ENCODE data around the gene ZCCHC9.
"Not testable (repeated sequence)": the region's sequence is repeated elsewhere in the genome, so short reads cannot be mapped to it uniquely, and the experiment has no call there.

The ZCCHC9 gene

DNA sequence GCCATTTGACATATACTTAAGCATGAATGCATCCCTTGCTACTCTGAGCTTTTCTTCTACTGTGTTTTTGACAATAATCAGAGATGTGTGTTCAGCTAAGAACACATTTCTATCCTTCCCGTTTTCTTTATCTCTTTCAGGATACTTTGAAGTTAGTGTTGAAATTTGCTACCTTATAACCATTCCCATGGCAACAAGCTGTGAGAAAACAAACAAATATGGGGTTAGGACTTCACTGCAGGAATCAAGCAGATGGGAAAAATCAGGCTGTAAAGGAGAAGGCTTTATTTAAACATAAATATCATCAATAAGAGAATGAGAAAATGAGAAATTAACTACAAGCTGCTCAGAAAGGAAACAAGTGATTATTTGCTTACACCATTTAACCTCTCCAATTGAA, 35.2 kb downstream of the ZCCHC9 start:
- no peaks in the 10 kb centered on the region for H3K9me3 ChIP-seq (ENCODE audit: insufficient read depth, low read depth, low read length)
- H3K4me3 ChIP-seq (ENCODE audit: low read length): no peak overlapping the region
- no peaks in the 10 kb centered on the region for H3K27me3 ChIP-seq (ENCODE audit: insufficient read depth, low read length)
- H3K9ac ChIP-seq (ENCODE audit: low read depth, low read length): no peak overlapping the region
- no peaks in the 10 kb centered on the region for H3K36me3 ChIP-seq (ENCODE audit: insufficient read depth, low read depth, low read length)
- H3K4me1 ChIP-seq (ENCODE audit: insufficient read depth, low read length): no peaks in the 10 kb centered on the region
- no peak overlapping the region for H3K27ac ChIP-seq (ENCODE audit: low read length)

DNA sequence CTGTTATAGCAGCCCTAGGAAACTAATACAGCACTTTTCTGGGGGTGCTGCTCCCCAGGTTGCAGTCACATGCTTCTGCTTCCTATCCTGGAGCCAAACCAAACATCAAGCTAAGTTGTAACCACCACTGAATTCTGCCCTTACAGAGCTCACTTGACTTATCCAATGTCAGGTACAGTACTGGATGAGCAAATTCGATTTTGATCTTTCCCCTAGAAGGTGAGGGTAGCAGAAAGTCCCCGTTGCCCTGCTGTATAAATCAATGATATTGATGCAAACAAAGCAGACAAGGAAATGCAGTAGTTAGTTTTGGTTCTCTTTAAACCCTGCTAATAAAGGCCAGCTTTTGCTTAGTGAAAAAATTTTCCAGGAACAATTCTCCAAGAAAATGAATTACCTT, 36.4 kb downstream of the ZCCHC9 start:
- no peaks in the 10 kb centered on the region for H3K9me3 ChIP-seq (ENCODE audit: insufficient read depth, low read depth, low read length)
- no peaks in the 10 kb centered on the region for H3K36me3 ChIP-seq (ENCODE audit: insufficient read depth, low read depth, low read length)
- no peak overlapping the region for H3K4me3 ChIP-seq (ENCODE audit: low read length)
- H3K27ac ChIP-seq (ENCODE audit: low read length): no peak overlapping the region
- no peak overlapping the region for H3K9ac ChIP-seq (ENCODE audit: low read depth, low read length)
- H3K27me3 ChIP-seq (ENCODE audit: insufficient read depth, low read length): no peaks in the 10 kb centered on the region
- no peaks in the 10 kb centered on the region for H3K4me1 ChIP-seq (ENCODE audit: insufficient read depth, low read length)

DNA sequence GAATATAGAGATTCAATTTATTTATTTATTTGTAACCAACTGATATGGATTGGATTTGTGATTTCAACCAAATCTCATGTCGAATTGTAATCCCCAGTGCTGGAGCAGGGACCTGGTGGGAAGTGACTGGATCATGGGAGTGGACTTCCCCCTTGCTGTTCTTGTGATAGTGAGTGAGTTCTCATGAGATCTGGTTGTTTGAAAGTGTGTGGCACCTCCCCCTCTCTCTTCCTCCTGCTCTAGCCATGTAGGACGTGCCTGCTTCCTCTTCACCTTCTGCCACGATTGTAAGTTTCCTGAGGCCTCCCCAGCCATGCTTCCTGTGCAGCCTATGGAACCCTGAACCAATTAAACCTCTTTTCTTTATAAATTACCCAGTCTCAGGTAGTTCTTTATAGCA, 36.8 kb downstream of the ZCCHC9 start:
- not testable (repeated sequence) for H3K27me3 ChIP-seq (ENCODE audit: insufficient read depth, low read length); H3K9ac ChIP-seq (ENCODE audit: low read depth, low read length); H3K27ac ChIP-seq (ENCODE audit: low read length); H3K4me1 ChIP-seq (ENCODE audit: insufficient read depth, low read length); H3K36me3 ChIP-seq (ENCODE audit: insufficient read depth, low read depth, low read length); H3K4me3 ChIP-seq (ENCODE audit: low read length); H3K9me3 ChIP-seq (ENCODE audit: insufficient read depth, low read depth, low read length)

DNA sequence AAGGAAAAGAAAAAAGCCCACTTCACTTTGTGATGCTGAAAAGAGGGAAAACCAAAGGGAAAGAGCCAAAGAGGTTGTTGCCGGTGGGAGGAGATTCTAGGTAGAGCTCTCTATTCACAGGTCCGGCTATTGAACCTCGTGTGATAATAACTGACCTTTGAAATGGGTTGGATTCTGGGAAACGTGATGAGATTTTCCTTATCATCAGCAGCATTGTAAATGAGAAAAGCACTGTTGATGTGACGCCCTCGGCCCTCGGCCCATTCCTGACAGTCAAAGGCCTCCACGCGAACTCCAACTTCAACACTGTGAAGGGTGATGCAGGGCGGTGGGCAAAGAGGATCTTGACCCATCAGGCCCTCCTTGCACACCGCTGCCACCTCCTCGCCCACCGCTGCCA, 43.3 kb downstream of the ZCCHC9 start:
- H3K36me3 ChIP-seq (ENCODE audit: insufficient read depth, low read depth, low read length): no peaks in the 10 kb centered on the region
- no peak overlapping the region for H3K4me3 ChIP-seq (ENCODE audit: low read length)
- no peak overlapping the region for H3K9ac ChIP-seq (ENCODE audit: low read depth, low read length)
- no peaks in the 10 kb centered on the region; the same call in 1 of the 2 replicates for H3K4me1 ChIP-seq (ENCODE audit: insufficient read depth, low read length)
- no peak overlapping the region for H3K27ac ChIP-seq (ENCODE audit: low read length)
- no peaks in the 10 kb centered on the region for H3K9me3 ChIP-seq (ENCODE audit: insufficient read depth, low read depth, low read length)
- H3K27me3 ChIP-seq (ENCODE audit: insufficient read depth, low read length): no peaks in the 10 kb centered on the region

DNA sequence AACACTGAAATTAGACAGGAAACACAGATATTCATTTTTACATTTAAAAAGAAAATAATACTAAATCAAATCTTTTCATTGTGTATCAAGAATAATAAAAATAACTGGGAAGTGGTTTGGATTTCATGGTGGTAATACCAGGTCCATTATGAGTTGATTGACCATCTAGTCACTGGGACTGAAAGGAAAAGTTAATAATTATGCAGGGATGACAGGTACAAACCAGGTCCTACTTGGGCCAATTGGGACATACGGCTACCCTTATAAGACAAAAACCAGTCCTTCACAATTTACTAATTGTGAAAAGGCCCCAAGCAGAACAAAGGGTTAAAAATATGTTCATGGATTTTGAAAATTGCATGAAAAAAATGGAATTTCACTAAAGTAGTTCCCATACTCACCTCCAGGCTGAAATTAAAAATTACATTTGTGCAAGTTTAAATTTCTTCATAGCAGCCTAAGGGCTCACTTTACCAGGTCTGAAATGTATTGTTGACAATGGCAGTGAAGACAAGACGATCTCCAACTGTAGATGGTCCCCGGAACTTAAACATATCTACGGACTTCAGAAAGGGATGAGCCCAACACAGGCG, 44.1 kb downstream of the ZCCHC9 start:
- no peak overlapping the region for H3K4me3 ChIP-seq (ENCODE audit: low read length)
- H3K27me3 ChIP-seq (ENCODE audit: insufficient read depth, low read length): no peaks in the 10 kb centered on the region
- no peaks in the 10 kb centered on the region for H3K36me3 ChIP-seq (ENCODE audit: insufficient read depth, low read depth, low read length)
- peaks cover 2% of the 10 kb centered on the region; the same call in 1 of the 2 replicates for H3K4me1 ChIP-seq (ENCODE audit: insufficient read depth, low read length)
- no peak overlapping the region for H3K27ac ChIP-seq (ENCODE audit: low read length)
- H3K9ac ChIP-seq (ENCODE audit: low read depth, low read length): no peak overlapping the region
- H3K9me3 ChIP-seq (ENCODE audit: insufficient read depth, low read depth, low read length): no peaks in the 10 kb centered on the region

DNA sequence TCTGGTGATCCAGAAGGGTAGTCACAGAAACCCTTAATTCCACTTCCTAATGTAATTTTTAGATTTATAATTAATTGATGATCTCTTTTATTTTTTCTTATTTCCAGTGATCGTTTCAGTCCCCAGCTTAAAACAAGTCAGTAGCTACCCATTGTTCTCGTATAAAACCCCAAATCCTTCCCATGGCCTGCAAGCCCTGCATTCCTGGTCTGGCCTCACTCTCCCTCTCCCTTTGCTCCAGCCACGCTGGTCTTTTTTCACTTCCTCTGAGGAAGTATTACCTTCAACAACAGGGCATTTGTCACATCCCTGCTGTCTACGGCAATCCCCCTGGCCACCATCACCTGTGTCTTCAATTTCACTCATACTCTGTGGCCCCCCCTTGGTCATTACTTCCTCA, 47.8 kb downstream of the ZCCHC9 start:
- Histone ChIP-seq H3K4me1 (ENCODE audit: insufficient read depth, low read length) (peaks cover 4% of the 10 kb centered on the region; the same call in 1 of the 2 replicates), H3K4me3 (ENCODE audit: low read length) (no peak overlapping the region), H3K9ac (ENCODE audit: low read depth, low read length) (no peak overlapping the region), H3K27ac (ENCODE audit: low read length) (no peak overlapping the region), H3K9me3 (ENCODE audit: insufficient read depth, low read depth, low read length) (no peaks in the 10 kb centered on the region), H3K36me3 (ENCODE audit: insufficient read depth, low read depth, low read length) (no peaks in the 10 kb centered on the region), H3K27me3 (ENCODE audit: insufficient read depth, low read length) (no peaks in the 10 kb centered on the region)

DNA sequence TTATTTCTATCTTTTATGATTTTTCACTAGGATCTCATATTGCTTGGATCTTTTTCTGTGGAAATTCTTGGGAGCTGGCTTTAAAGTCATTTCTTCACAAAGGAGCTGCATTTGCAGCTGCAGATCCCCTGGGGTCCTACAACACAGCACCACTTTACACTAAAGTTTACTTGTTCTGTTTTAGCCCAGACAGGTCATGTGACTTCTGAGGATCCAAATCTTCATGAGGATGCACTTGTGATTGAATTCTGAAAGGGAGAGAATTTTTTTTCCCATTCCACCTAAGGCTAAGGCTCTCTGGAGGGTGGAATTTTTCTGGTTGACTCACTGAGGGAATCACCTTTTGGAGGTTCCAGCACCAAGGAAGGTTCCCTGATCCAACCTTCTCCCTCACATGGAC, 49.1 kb downstream of the ZCCHC9 start:
- Histone ChIP-seq H3K9ac (ENCODE audit: low read depth, low read length) (no peak overlapping the region), H3K4me3 (ENCODE audit: low read length) (no peak overlapping the region)

DNA sequence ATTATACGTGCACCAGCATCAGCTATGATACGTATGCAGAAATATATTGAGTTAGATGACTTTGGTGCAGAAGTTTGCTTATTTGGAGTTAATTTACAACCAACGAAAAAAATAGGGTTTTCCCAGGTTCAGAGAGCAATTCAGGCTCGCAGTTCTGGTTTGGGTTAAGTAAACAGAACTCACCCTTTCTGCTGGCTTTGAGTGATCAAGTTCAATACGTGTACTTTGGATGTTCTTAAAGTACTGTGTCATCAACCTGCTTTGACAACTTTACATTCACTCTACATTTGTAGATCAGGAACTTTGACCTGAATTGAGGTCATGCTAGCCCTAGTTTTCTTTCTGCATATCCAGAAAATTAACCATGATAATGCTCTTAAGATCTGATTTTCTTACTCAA, 51.8 kb downstream of the ZCCHC9 start:
- Histone ChIP-seq H3K27me3 (ENCODE audit: insufficient read depth, low read length) (no peaks in the 10 kb centered on the region), H3K4me1 (ENCODE audit: insufficient read depth, low read length) (peaks cover 4% of the 10 kb centered on the region; the same call in 1 of the 2 replicates), H3K9me3 (ENCODE audit: insufficient read depth, low read depth, low read length) (no peaks in the 10 kb centered on the region)

More for the DNA sequence above, 49.1 kb downstream of the ZCCHC9 start:
- H3K4me1 ChIP-seq (ENCODE audit: insufficient read depth, low read length): peaks cover 4% of the 10 kb centered on the region; the same call in 1 of the 2 replicates
- H3K36me3 ChIP-seq (ENCODE audit: insufficient read depth, low read depth, low read length): no peaks in the 10 kb centered on the region
- H3K9me3 ChIP-seq (ENCODE audit: insufficient read depth, low read depth, low read length): no peaks in the 10 kb centered on the region
- no peak overlapping the region for H3K27ac ChIP-seq (ENCODE audit: low read length)
- no peaks in the 10 kb centered on the region for H3K27me3 ChIP-seq (ENCODE audit: insufficient read depth, low read length)

DNA sequence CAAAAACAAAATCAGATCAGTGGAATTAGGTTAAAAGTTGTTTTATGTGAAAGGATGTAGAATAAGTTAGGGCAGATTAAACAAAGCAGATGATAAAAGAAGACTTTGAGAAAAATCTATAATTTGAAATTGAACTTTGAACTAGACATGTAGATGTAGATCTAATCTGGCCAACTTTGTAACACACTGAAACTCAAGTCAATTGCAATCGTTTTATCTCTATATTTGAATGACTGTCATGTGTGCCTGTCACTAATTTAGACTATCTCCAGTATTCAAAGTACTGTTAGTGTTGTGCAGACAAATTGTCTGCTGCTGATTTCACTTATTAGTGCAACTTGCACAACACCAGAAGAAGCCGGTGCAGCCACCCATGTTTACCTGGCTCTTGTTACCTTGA, 52.7 kb downstream of the ZCCHC9 start:
- Histone ChIP-seq H3K4me1 (ENCODE audit: insufficient read depth, low read length) (peaks cover 4% of the 10 kb centered on the region; the same call in 1 of the 2 replicates), H3K27me3 (ENCODE audit: insufficient read depth, low read length) (no peaks in the 10 kb centered on the region), H3K4me3 (ENCODE audit: low read length) (no peak overlapping the region), H3K27ac (ENCODE audit: low read length) (no peak overlapping the region), H3K9ac (ENCODE audit: low read depth, low read length) (no peak overlapping the region), H3K36me3 (ENCODE audit: insufficient read depth, low read depth, low read length) (no peaks in the 10 kb centered on the region), H3K9me3 (ENCODE audit: insufficient read depth, low read depth, low read length) (no peaks in the 10 kb centered on the region)

More for the DNA sequence above, 51.8 kb downstream of the ZCCHC9 start:
- no peak overlapping the region for H3K4me3 ChIP-seq (ENCODE audit: low read length)
- H3K9ac ChIP-seq (ENCODE audit: low read depth, low read length): no peak overlapping the region
- H3K36me3 ChIP-seq (ENCODE audit: insufficient read depth, low read depth, low read length): no peaks in the 10 kb centered on the region
- H3K27ac ChIP-seq (ENCODE audit: low read length): no peak overlapping the region

DNA sequence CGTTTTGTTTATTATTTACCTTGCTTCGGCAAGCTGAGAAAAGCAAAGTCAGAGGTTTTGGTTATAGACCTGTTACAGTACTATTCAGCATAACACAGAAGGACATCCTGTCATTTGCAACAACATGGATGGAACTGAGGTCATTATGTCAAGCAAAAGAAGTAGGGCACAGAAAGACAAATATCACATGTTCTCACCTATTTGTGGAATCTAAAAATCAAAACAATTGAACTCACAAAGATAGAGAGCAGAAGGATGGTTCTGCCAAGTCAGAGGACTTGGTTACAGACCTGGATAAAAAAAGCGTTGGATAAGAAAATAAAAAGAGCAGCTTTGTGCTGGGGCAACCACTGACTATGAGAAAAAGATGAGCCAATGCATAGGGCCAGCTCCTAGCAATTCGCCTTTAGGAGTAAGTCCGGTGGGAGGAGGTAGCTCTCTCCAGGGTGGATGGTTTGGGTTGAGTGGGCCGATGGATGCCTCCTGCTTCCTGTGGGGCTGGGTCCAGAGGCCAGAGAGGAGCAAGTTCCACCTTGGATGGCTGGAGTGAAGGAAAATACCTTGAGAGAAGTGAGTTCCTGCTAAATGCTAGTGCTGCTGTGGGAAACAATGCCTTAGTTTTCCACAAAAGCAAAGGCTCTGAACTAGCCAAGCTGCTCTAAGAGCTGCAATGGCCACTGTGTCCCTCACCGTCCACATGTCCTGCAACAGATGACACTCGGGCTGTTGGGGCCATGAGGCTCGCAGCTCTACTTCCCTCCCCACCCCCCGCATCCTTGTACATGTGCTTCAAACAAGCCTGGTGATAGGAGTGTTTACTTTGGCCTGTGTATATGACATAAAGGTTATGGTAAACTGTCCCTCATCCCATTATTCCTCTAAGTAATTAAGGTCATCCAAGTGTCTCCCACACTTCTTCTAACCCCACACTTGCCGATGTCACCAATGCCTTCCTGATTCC, 54.2 kb downstream of the ZCCHC9 start:
- no peaks in the 10 kb centered on the region for H3K27me3 ChIP-seq (ENCODE audit: insufficient read depth, low read length)
- no peaks in the 10 kb centered on the region for H3K36me3 ChIP-seq (ENCODE audit: insufficient read depth, low read depth, low read length)
- no peak overlapping the region for H3K27ac ChIP-seq (ENCODE audit: low read length)
- no peak overlapping the region for H3K4me3 ChIP-seq (ENCODE audit: low read length)
- H3K9ac ChIP-seq (ENCODE audit: low read depth, low read length): no peak overlapping the region
- H3K9me3 ChIP-seq (ENCODE audit: insufficient read depth, low read depth, low read length): no peaks in the 10 kb centered on the region
- H3K4me1 ChIP-seq (ENCODE audit: insufficient read depth, low read length): peaks cover 6% of the 10 kb centered on the region; the same call in 1 of the 2 replicates

DNA sequence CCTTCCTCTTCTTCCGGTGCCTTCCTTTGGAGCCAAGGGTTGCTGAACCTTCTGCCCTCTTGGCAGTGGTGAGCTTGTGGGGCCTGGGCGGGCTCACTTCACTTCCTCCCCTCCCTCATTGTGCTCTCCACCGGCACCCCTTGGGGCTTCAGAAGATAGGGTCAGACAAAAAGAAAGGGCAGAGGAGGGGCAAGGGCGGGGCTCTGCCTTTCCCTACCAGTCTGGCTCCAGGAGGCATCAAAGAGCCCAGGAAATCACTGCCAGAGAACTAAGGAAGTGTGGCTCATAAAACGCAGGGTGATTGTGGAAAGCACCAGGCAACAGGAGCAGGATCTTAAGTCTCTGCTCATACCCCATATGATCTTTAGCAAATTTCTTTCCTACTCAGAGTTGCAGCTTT, 57.7 kb downstream of the ZCCHC9 start:
- H3K27me3 ChIP-seq (ENCODE audit: insufficient read depth, low read length): no peaks in the 10 kb centered on the region
- no peaks in the 10 kb centered on the region for H3K36me3 ChIP-seq (ENCODE audit: insufficient read depth, low read depth, low read length)
- no peaks in the 10 kb centered on the region for H3K9me3 ChIP-seq (ENCODE audit: insufficient read depth, low read depth, low read length)
- H3K4me1 ChIP-seq (ENCODE audit: insufficient read depth, low read length): peaks cover 5% of the 10 kb centered on the region; the same call in 1 of the 2 replicates
- no peak overlapping the region for H3K4me3 ChIP-seq (ENCODE audit: low read length)
- no peak overlapping the region for H3K27ac ChIP-seq (ENCODE audit: low read length)
- no peak overlapping the region for H3K9ac ChIP-seq (ENCODE audit: low read depth, low read length)

DNA sequence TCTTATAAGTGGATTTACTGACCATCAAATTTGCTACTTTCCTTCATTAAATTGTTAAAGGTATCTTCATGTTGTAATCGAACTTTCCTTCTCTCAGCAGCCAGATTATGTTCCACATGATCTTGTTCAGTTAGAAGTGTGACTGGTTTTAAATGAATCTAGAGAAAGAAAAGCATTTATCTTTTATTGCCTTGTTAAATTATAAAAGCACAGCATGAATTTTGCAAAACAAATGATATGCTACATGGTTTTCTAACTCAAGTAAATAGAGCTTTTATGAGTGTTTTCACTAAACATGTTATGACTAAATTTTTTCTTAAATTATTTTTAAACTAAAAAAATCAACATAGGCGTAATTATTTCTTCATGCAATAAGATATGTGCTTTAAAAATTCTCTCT, 58.5 kb downstream of the ZCCHC9 start:
- no peak overlapping the region for H3K9ac ChIP-seq (ENCODE audit: low read depth, low read length)
- H3K27me3 ChIP-seq (ENCODE audit: insufficient read depth, low read length): no peaks in the 10 kb centered on the region
- H3K36me3 ChIP-seq (ENCODE audit: insufficient read depth, low read depth, low read length): no peaks in the 10 kb centered on the region
- peaks cover 5% of the 10 kb centered on the region; the same call in 1 of the 2 replicates for H3K4me1 ChIP-seq (ENCODE audit: insufficient read depth, low read length)
- no peak overlapping the region for H3K27ac ChIP-seq (ENCODE audit: low read length)
- no peaks in the 10 kb centered on the region for H3K9me3 ChIP-seq (ENCODE audit: insufficient read depth, low read depth, low read length)
- no peak overlapping the region for H3K4me3 ChIP-seq (ENCODE audit: low read length)
